Spleen (tissue), 7 donors: ENCODE results near the gene PACS2.

Source experiments
- POLR2A ChIP-seq, 3 donors: fragments of 450-650 bp; IDR thresholded peaks; one replicate each; pipeline ENCODE4 v1.5.1; 2017; ENCODE audit warnings: antibody characterized with exemption in 3 of 3, mild to moderate bottlenecking in 1 of 3
- TF ChIP-seq, protein P1 (sequence below), 11 experiments: fragments of 200-600 bp in 7 of 11; fragments of 450-650 bp in 4 of 11; sonication (generic) in 4 of 11; IDR thresholded peaks in 8 of 11; conservative IDR thresholded peaks in 3 of 11; 1 replicate in 7 of 11; 2 replicates in 4 of 11; pipeline versions ENCODE4 v1.4.0 to v1.8.0; 2016 to 2021; ENCODE audit warnings: antibody characterized with exemption in 11 of 11, inconsistent platforms in 4 of 11, mild to moderate bottlenecking in 1 of 11
- donor health status: DM: no; HTN: no; CAD: no; lungs with moderate emphysema.
- donor health status: DM: no; HTN: no; CAD: no.
- donor health status: DM: no; HTN: no; CAD: no.

GRCh38 chr14:105386581-105387529, 72.3 kb downstream of the PACS2 start:
- TF ChIP-seq, protein P1, sequence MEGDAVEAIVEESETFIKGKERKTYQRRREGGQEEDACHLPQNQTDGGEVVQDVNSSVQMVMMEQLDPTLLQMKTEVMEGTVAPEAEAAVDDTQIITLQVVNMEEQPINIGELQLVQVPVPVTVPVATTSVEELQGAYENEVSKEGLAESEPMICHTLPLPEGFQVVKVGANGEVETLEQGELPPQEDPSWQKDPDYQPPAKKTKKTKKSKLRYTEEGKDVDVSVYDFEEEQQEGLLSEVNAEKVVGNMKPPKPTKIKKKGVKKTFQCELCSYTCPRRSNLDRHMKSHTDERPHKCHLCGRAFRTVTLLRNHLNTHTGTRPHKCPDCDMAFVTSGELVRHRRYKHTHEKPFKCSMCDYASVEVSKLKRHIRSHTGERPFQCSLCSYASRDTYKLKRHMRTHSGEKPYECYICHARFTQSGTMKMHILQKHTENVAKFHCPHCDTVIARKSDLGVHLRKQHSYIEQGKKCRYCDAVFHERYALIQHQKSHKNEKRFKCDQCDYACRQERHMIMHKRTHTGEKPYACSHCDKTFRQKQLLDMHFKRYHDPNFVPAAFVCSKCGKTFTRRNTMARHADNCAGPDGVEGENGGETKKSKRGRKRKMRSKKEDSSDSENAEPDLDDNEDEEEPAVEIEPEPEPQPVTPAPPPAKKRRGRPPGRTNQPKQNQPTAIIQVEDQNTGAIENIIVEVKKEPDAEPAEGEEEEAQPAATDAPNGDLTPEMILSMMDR (IDR thresholded peaks at IDR 0.05 in 8 of 11, conservative IDR thresholded peaks at IDR 0.05 in 3 of 11) = no peak
- TF ChIP-seq POLR2A (IDR thresholded peaks at IDR 0.05) = no peak
